ENCODE data around the gene CADPS. TPM values are rescaled to one million over a fixed set of nuclear protein-coding genes. Genes with fewer than 3 reads are reported as not detected.

CADPS gene
- total and polyA plus RNA-seq, 8 donors: 0.50 to 2.9 (median 2.2) TPM

DNA sequence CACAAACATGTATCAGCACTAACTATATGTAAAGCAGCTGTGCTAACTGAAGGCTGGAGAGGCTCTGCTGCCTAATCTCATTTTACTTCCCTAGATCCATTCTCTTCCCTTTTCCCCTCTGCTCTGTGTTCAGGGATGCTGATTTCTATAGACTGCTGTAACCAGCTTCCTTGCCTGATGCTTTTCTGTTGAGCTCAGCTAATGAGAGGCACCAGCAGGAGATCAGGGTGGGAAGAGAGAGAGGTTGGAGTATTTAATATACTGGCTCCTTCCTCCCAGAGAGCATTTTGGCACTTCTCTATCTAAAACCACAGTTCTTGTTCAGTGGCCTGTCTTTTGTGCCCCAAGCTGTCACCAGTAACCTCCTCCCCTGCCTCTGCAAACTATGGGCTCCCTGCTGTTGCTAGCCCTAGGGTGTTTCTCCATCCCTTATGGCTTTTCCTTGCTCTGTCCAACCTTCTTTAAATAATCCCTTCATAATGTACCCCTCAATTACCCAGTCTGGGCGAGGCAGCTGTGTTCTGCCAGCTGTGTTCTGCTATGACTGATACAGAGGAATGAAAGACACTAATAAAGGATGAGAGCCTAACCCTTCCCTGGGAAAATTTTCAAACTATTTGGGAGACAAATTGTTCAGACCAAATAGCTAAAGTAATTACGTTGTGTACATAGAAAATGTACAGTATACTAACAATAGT, 69.5 kb downstream of the CADPS start:
- no peak for ATAC-seq
- Histone ChIP-seq H3K27ac (no peak overlapping the region), H3K4me1 (no peaks in the 10 kb centered on the region), H3K9me3 (no peaks in the 10 kb centered on the region), H3K4me3 (no peak overlapping the region), H3K27me3 (no peaks in the 10 kb centered on the region), H3K36me3 (no peaks in the 10 kb centered on the region)
- intact Hi-C loops (cut with DNase I): no loop called here
- no peak for DNase-seq
- TF ChIP-seq, protein P1, sequence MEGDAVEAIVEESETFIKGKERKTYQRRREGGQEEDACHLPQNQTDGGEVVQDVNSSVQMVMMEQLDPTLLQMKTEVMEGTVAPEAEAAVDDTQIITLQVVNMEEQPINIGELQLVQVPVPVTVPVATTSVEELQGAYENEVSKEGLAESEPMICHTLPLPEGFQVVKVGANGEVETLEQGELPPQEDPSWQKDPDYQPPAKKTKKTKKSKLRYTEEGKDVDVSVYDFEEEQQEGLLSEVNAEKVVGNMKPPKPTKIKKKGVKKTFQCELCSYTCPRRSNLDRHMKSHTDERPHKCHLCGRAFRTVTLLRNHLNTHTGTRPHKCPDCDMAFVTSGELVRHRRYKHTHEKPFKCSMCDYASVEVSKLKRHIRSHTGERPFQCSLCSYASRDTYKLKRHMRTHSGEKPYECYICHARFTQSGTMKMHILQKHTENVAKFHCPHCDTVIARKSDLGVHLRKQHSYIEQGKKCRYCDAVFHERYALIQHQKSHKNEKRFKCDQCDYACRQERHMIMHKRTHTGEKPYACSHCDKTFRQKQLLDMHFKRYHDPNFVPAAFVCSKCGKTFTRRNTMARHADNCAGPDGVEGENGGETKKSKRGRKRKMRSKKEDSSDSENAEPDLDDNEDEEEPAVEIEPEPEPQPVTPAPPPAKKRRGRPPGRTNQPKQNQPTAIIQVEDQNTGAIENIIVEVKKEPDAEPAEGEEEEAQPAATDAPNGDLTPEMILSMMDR (IDR thresholded peaks at IDR 0.05): no peak

DNA sequence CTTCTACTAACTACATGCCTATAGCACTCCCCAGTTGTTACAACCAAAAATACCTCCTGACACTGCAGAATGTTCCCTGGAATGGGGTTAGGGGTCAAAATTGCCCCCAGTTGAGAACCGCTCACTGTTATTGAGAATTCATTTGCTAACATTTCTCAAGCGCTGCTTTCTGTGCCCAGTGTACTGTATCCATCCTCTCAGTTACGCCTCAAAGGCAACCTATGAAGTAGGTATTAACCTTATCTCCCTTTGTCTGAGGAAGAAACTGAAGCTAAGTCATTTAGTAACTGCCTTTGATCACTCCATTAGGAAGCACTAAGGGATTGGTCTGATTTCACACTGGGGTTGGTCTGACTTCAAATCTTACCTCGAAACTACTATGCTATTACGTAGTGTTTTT, 70.1 kb downstream of the CADPS start:
- H3K9me3 ChIP-seq: no peaks in the 10 kb centered on the region

DNA sequence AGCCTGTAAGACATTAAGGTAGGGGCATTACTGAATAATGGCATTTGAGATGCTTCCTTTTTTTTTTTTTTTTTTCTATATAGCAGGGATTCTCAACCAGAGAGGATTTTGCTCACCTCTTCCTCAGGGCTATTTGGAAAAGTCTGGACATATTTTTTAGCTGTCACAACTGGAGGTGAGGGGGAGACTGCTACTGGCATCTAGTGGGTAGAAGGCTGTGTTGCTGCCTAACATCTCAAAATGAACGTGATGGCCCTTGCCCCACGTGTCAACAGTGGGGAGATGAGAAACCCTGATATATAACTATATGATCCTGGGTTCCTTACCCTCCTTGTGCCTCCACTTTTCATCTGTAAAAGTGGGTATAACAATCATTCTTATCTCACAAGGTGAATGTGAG, 71.9 kb downstream of the CADPS start:
- intact Hi-C loops (cut with DNase I): no loop called here
- ATAC-seq: no peak

More for the DNA sequence above, 70.1 kb downstream of the CADPS start:
- TF ChIP-seq, protein P1 (IDR thresholded peaks at IDR 0.05): no peak
- DNase-seq (no peak), ATAC-seq (no peak)
- H3K27me3 ChIP-seq: no peaks in the 10 kb centered on the region
- H3K36me3 ChIP-seq: no peaks in the 10 kb centered on the region
- no peaks in the 10 kb centered on the region for H3K4me1 ChIP-seq
- no peak overlapping the region for H3K27ac ChIP-seq
- no peak overlapping the region for H3K4me3 ChIP-seq
- intact Hi-C loops (cut with DNase I): no loop called here

DNA sequence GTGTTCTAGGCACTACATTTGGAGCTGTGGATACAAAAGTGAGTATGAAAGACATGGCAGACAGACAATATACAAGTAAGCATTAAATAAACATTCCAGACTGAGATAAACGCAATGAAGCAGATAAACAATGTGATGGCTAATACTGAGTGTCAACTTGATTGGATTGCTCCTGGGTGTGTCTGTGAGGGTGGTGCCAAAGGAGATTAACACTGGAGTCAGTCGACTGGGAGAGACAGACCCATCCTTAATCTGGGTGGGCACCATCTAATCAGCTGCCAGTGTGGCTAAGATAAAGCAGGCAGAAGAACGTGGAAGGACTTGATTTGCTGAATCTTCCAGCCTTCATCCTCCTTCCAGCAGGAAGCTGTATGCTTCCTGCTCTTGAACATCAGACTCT, 77.2 kb downstream of the CADPS start:
- DNase-seq: no peak
- no peak for ATAC-seq
- Histone ChIP-seq H3K4me3 (no peak overlapping the region), H3K27ac (no peak overlapping the region), H3K9me3 (no peaks in the 10 kb centered on the region), H3K4me1 (no peaks in the 10 kb centered on the region), H3K27me3 (no peaks in the 10 kb centered on the region), H3K36me3 (no peaks in the 10 kb centered on the region)
- intact Hi-C loops (cut with DNase I): no loop called here
- TF ChIP-seq, protein P1 (IDR thresholded peaks at IDR 0.05): no peak

More for the DNA sequence above, 71.9 kb downstream of the CADPS start:
- H3K36me3 ChIP-seq: no peaks in the 10 kb centered on the region
- no peaks in the 10 kb centered on the region for H3K4me1 ChIP-seq
- H3K27ac ChIP-seq: no peak overlapping the region
- no peak overlapping the region for H3K4me3 ChIP-seq
- TF ChIP-seq, protein P1 (IDR thresholded peaks at IDR 0.05): no peak
- H3K27me3 ChIP-seq: no peaks in the 10 kb centered on the region
- no peak for DNase-seq
- no peaks in the 10 kb centered on the region for H3K9me3 ChIP-seq

DNA sequence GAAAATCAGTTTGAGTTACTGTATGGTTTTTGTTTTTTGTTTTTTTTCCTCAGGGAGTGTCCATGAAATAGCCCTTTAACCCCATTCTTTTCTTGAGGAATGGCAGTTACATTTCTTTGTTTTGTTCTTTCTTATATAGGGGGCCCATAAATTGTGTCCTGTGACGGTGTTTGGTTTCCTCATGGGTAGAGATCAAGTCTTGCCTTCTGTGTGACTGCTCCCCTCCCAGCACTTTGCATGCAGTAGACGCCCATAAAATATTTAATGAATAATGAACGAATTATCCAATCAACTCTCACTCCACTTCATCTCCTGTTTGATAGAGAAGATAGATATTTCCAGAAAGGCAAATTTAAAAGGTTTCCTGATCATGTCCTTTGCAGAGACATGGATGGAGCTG, 78.1 kb downstream of the CADPS start:
- Histone ChIP-seq H3K36me3 (no peaks in the 10 kb centered on the region), H3K9me3 (no peaks in the 10 kb centered on the region), H3K4me1 (no peaks in the 10 kb centered on the region), H3K27me3 (no peaks in the 10 kb centered on the region), H3K4me3 (no peak overlapping the region), H3K27ac (no peak overlapping the region)
- ATAC-seq (no peak), DNase-seq (no peak)
- intact Hi-C loops (cut with DNase I): no loop called here
- TF ChIP-seq, protein P1 (IDR thresholded peaks at IDR 0.05): no peak

Measured in left lung (tissue), 10 donors.